Skeletal muscle cell (primary cell): ENCODE data around the gene KDF1.
"Not testable (repeated sequence)": the region's sequence is repeated elsewhere in the genome, so short reads cannot be mapped to it uniquely, and the experiment has no call there.

Experiments used
- DNase-seq: peaks from one replicate; pipeline ENCODE4 v3.0.0-alpha.2; 2010; ENCODE audit warnings: low read depth
- H3K4me3 ChIP-seq: 2 replicates; pipeline ENCODE4 v1.5.1; 2011; ENCODE audit warnings: low read depth, mild to moderate bottlenecking, control low read depth, low read length, moderate library complexity

The KDF1 gene

GRCh38 chr1:26961826-26962225 is 1.6 kb upstream of the KDF1 start:
- no peak overlapping the region for H3K4me3 ChIP-seq
- peak; percentile 90 for DNase-seq

GRCh38 chr1:26960625-26960966 is 328 bp upstream of the KDF1 start:
- H3K4me3 ChIP-seq: peak overlapping the region; percentile 34
- DNase-seq: no peak

- H3K4me3 ChIP-seq: no peak overlapping the region
- no peak for DNase-seq
Measured at GRCh38 chr1:26959270-26959669, 998 bp downstream of the KDF1 start.

GRCh38 chr1:26957306-26957705 is 3.0 kb downstream of the KDF1 start:
- DNase-seq: no peak
- H3K4me3 ChIP-seq: no peak overlapping the region

GRCh38 chr1:26956321-26956720 is 3.9 kb downstream of the KDF1 start:
- no peak for DNase-seq
- H3K4me3 ChIP-seq: no peak overlapping the region

GRCh38 chr1:26953374-26953773 is 6.9 kb downstream of the KDF1 start:
- no peak overlapping the region for H3K4me3 ChIP-seq
- no peak for DNase-seq

- no peak overlapping the region for H3K4me3 ChIP-seq
Measured at GRCh38 chr1:26951821-26952497, 8.3 kb downstream of the KDF1 start.

GRCh38 chr1:26951216-26951615 is 9.1 kb downstream of the KDF1 start:
- no peak overlapping the region for H3K4me3 ChIP-seq
- DNase-seq: no peak

More at GRCh38 chr1:26951821-26952497, 8.3 kb downstream of the KDF1 start:
- DNase-seq: no peak

- H3K4me3 ChIP-seq: no peak overlapping the region
- DNase-seq: no peak
Measured at GRCh38 chr1:26950602-26951001, 9.7 kb downstream of the KDF1 start.

- H3K4me3 ChIP-seq: no peak overlapping the region
- no peak for DNase-seq
Measured at GRCh38 chr1:26949926-26950319, 10.3 kb downstream of the KDF1 start.

- DNase-seq: no peak
- H3K4me3 ChIP-seq: no peak overlapping the region
Measured at GRCh38 chr1:26949266-26949925, 10.9 kb downstream of the KDF1 start.

GRCh38 chr1:26948725-26949057 is 11.6 kb downstream of the KDF1 start:
- DNase-seq, H3K4me3 ChIP-seq: not testable (repeated sequence)

- no peak for DNase-seq
- no peak overlapping the region for H3K4me3 ChIP-seq
Measured at GRCh38 chr1:26946270-26946669, 14.0 kb downstream of the KDF1 start.

GRCh38 chr1:26945728-26946127 is 14.5 kb downstream of the KDF1 start:
- no peak for DNase-seq
- H3K4me3 ChIP-seq: no peak overlapping the region

GRCh38 chr1:26945138-26945537 is 15.1 kb downstream of the KDF1 start:
- H3K4me3 ChIP-seq: no peak overlapping the region
- no peak for DNase-seq

GRCh38 chr1:26942656-26943055 is 17.6 kb downstream of the KDF1 start:
- no peak overlapping the region for H3K4me3 ChIP-seq
- no peak for DNase-seq

- DNase-seq: no peak
- no peak overlapping the region for H3K4me3 ChIP-seq
Measured at GRCh38 chr1:26941311-26941710, 19.0 kb downstream of the KDF1 start.

GRCh38 chr1:26938659-26939025 is 21.6 kb downstream of the KDF1 start:
- DNase-seq: no peak
- no peak overlapping the region for H3K4me3 ChIP-seq

- no peak overlapping the region for H3K4me3 ChIP-seq
- DNase-seq: no peak
Measured at GRCh38 chr1:26938004-26938658, 22.1 kb downstream of the KDF1 start.

GRCh38 chr1:26936823-26937222 is 23.4 kb downstream of the KDF1 start:
- no peak overlapping the region for H3K4me3 ChIP-seq
- no peak for DNase-seq

GRCh38 chr1:26932531-26932930 is 27.7 kb downstream of the KDF1 start:
- no peak overlapping the region for H3K4me3 ChIP-seq
- no peak for DNase-seq
